DMS79 treated with DMSO at 0.1 percent for 48 hours (cell line): Measurements from ENCODE around the gene WFDC11.

Source experiments
- DNase-seq: peaks from one replicate; lab custom pipeline; 2025; lab: John Stamatoyannopoulos, UW

Gene WFDC11

DNA sequence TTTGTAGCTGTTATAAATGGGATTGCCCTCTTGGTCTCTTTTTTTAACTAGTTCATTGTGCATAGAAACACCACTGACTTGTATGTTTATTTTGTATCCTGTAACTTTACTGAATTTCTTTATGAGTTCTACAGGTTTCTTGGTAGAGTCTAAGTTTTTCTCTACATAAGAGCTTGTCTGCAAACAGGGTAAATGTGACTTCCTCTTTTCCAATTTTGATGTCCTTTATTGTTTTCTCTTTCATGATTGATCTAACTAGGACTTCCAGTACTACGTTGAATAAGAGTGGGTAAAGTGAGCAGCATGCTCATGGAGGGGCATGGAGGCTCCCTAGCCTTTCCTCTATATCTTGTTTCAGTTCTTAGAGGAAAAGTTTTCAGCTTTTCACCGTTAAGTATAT is 43.5 kb downstream of the WFDC11 start:
- DNase-seq: no peak

DNA sequence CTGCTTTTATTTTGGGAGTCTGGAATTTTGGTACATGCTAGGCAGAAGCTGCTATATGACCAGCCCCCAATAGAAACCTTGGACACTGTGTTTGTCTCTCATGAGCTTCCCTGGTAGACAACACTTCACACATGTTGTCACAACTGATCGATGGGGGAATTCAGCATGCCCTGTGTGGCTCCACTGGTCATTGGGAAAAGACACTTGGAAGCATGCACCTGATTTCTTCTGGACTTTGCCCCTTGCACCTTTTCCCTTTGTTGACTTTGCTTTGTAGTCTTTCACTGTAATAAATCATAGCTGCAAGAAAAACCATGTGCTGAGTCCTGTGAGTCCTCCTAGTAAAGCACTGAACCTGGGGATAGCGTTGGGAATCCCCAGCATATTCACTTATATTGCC is 48.4 kb downstream of the WFDC11 start:
- DNase-seq: no peak

DNA sequence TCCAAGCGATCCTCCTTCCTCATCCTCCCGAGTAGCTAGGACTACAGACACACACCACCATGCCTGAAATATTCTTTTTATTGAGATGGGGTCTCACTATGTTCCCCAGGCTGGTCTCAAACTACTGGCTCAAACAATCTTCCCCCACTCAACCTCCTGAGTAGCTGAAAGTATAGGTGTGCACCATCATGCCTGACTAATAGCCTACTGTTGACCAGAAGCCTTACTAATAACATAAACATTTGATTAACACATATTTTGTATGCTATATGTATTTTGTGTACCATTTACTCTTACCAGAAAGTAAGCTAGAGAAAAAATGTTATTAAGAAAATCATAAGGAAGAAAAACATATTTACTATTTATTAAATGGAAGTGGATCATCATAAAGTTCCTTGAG is 52.4 kb downstream of the WFDC11 start:
- no peak for DNase-seq

GRCh38 chr20:45612314-45612713 is 57.7 kb downstream of the WFDC11 start:
- DNase-seq: no peak

- no peak for DNase-seq
Measured at GRCh38 chr20:45611054-45611453, 59.0 kb downstream of the WFDC11 start.

DNA sequence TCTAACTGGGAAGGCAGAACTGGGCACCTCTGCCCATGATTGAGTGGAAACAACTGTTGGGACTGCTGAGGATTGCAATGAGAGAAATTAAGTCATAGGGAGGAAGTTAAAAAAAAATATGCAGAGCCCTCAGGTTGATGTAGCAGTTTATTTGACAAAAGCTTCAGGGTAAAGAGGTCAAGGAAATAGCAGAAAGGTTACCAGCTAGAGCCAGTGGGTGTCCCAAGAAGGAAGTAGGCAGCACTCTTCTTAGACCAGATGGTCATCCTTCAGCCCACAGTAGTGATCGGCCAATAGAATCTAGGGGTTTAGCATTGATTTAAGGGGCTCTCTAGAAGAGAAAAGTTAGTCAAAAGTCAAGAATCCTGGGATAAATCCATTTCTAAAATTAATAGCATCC is 62.2 kb downstream of the WFDC11 start:
- no peak for DNase-seq
